Measurements from ENCODE around the gene TMEM184C. TPM values are rescaled to one million over a fixed set of nuclear protein-coding genes. Genes with fewer than 3 reads are reported as not detected.

The TMEM184C gene
- total and polyA plus RNA-seq, 8 donors = 2.2 to 19.2 (median 13.6) TPM

GRCh38 chr4:147596981-147597380 lies 20.2 kb upstream of the TMEM184C start:
- no peaks in the 10 kb centered on the region for H3K36me3 ChIP-seq
- H3K27ac ChIP-seq = peak overlapping the region in 2 of 4 donors; percentile 65 to 70
- H3K9me3 ChIP-seq = no peaks in the 10 kb centered on the region
- H3K27me3 ChIP-seq = no peaks in the 10 kb centered on the region
- H3K4me3 ChIP-seq = no peak overlapping the region
- DNase-seq (peak in 4 of 6 donors; percentile 51 to 82 (median 70)), FAIRE-seq (no peak), ATAC-seq (peak; percentile 84 to 99 (median 96))
- WGBS, 2 donors = 0% methylated on average over 1 of the region's 1 CpG
- no peak for TF ChIP-seq CTCF (IDR thresholded peaks at IDR 0.05)
- intact Hi-C loops (cut with DNase I) = no loop called here
- H3K4me1 ChIP-seq = peaks cover 0 to 13% (median 5%) of the 10 kb centered on the region in 3 donors

- WGBS, 2 donors = 66 to 72% methylated on average over 2 of the region's 2 CpGs
- DNase-seq (no peak), FAIRE-seq (no peak), ATAC-seq (no peak)
- H3K27ac ChIP-seq = peak overlapping the region in 2 of 4 donors; percentile 65 to 70
- H3K36me3 ChIP-seq = no peaks in the 10 kb centered on the region
- no peaks in the 10 kb centered on the region for H3K9me3 ChIP-seq
- no peak overlapping the region for H3K4me3 ChIP-seq
- TF ChIP-seq CTCF (IDR thresholded peaks at IDR 0.05) = no peak
- intact Hi-C loops (cut with DNase I) = no loop called here
- H3K27me3 ChIP-seq = no peaks in the 10 kb centered on the region
- peaks cover 0 to 13% (median 5%) of the 10 kb centered on the region in 3 donors for H3K4me1 ChIP-seq
These were observed 19.6 kb upstream of the TMEM184C start for GRCh38 chr4:147597561-147597960.

- Histone ChIP-seq H3K27ac (no peak overlapping the region), H3K9me3 (no peaks in the 10 kb centered on the region), H3K27me3 (no peaks in the 10 kb centered on the region), H3K36me3 (no peaks in the 10 kb centered on the region), H3K4me3 (no peak overlapping the region), H3K4me1 (peaks cover 0 to 13% (median 5%) of the 10 kb centered on the region in 3 donors)
- FAIRE-seq (no peak), DNase-seq (no peak), ATAC-seq (no peak)
- TF ChIP-seq CTCF (IDR thresholded peaks at IDR 0.05) = no peak
- intact Hi-C loops (cut with DNase I) = no loop called here
- WGBS, 2 donors = 75 to 90% methylated on average over 1 of the region's 1 CpG
These were observed 18.0 kb upstream of the TMEM184C start for GRCh38 chr4:147599206-147599605.

- no peak for TF ChIP-seq CTCF (IDR thresholded peaks at IDR 0.05)
- Histone ChIP-seq H3K36me3 (no peaks in the 10 kb centered on the region), H3K4me3 (no peak overlapping the region), H3K27me3 (no peaks in the 10 kb centered on the region), H3K9me3 (no peaks in the 10 kb centered on the region), H3K4me1 (peaks cover 0 to 13% (median 5%) of the 10 kb centered on the region in 3 donors), H3K27ac (no peak overlapping the region)
- DNase-seq (no peak), FAIRE-seq (no peak), ATAC-seq (no peak)
- 63 to 84% methylated on average over 3 of the region's 3 CpGs for WGBS, 2 donors
- intact Hi-C loops (cut with DNase I) = no loop called here
These were observed 17.4 kb upstream of the TMEM184C start for GRCh38 chr4:147599769-147600168.

GRCh38 chr4:147605499-147605898 lies 11.7 kb upstream of the TMEM184C start:
- ATAC-seq (no peak), DNase-seq (no peak), FAIRE-seq (no peak)
- Histone ChIP-seq H3K27ac (no peak overlapping the region), H3K36me3 (no peaks in the 10 kb centered on the region), H3K4me1 (no peaks in the 10 kb centered on the region), H3K4me3 (no peak overlapping the region), H3K27me3 (no peaks in the 10 kb centered on the region), H3K9me3 (no peaks in the 10 kb centered on the region)
- TF ChIP-seq CTCF (IDR thresholded peaks at IDR 0.05) = no peak
- intact Hi-C loops (cut with DNase I) = no loop called here
